EL (cell line): ENCODE data around the gene PFDN6.

ENCODE experiments used
- DNase-seq: peaks from one replicate; pipeline ENCODE4 v3.0.0-alpha.2; 2016

Gene PFDN6

DNA sequence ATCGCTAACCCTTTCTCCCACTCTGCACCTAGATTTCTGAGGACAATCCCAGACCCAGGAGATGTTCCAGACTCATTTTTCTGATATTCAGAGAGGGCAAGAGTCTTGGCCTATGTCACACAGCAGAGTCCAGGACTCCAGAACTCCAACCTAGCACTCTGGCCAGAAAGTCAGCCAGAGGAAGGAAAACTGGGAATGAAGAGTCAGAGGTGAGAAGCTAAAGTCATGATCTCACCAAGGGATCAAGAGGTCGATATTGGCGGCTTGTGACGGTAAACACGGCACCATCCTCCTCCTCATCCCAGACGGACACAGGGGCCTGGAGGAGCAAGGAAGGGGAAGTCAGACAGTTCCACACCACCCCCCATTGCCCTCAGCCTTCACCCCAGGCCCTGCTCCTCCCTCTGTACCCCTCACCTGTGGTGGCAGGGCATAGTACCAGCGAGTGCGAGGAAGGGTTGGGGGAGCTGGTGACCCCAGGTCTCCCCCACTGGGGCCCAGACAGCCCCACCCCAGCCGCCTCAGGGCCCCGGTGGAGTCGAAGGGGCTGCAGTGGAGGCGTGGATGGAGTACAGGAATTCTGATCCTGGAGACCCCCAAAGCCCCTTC, 7.5 kb downstream of the PFDN6 start:
- no peak for DNase-seq

- peak; percentile 40 for DNase-seq
Measured at GRCh38 chr6:33297406-33297955, 8.1 kb downstream of the PFDN6 start.

DNA sequence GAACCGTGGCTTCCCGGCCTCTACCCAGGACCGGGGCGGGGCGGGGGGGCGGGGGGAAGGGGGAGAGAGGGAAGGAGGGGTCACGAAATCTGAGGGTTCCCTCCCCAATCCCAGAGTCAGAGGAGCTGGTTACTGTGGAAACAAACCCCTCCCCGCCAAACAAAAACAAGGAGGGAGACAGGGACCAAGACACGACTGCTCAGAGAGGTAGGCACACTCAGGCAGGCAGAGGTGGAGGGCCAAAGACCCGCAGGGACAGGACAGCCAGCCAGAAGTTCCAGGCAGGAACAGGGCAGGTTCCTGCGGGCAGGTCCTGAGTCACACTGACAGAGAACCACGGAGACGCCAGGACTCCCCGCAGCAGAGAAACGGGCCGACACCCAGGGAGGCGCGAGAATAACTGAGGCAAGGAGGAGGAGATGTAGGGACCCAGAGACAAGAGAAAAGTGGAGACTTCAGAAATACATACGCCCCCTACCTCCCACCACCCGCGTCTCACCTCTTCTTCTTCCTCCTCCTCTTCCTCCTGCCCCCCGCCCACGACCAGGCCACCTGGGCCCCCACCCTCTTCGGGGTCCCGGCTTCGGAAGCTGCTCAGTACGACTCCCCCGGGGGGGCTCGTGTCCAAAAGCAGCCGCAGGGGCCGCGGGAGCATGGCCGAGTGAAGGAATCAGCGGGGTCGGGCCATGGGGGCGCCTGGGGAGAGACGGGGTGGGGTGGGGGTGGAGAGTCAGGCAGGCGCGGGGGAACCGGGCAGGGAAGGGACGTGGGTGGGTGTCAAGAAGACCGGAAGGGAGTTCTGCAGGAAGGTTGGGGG, 8.8 kb downstream of the PFDN6 start:
- DNase-seq = peak; percentile 93

- peak; percentile 72 for DNase-seq
Measured at GRCh38 chr6:33298773-33299236, 9.4 kb downstream of the PFDN6 start, which contains the start of gene RGL2. RGL2 (minus strand) TSS chr6:33298942; CDS start chr6:33298610, 332 bp downstream.

GRCh38 chr6:33299237-33299944, 10.0 kb downstream of the PFDN6 start:
- DNase-seq = peak; percentile 95

- no peak for DNase-seq
Measured at GRCh38 chr6:33301877-33302276, 12.5 kb downstream of the PFDN6 start.

DNA sequence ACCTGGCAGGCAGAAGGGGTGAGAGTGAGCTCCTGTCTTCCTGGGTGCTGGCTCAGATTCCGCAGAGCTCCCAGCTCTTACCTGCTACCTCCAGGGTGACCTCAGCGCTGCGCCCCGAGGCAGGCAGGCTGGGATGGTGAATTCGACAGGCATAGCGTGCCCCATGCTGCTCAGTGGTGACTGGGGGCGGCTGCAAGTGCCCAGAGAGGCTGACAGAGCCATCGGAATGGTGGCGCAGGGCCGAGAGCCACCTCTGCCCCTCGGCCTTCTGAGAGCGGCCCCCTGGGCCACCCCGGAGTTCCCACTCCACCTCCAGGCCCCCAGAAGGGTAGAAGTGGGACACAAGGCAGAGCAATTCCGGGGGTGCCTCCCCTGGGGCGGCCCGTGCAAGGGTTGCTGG, 14.8 kb downstream of the PFDN6 start:
- DNase-seq = no peak

DNA sequence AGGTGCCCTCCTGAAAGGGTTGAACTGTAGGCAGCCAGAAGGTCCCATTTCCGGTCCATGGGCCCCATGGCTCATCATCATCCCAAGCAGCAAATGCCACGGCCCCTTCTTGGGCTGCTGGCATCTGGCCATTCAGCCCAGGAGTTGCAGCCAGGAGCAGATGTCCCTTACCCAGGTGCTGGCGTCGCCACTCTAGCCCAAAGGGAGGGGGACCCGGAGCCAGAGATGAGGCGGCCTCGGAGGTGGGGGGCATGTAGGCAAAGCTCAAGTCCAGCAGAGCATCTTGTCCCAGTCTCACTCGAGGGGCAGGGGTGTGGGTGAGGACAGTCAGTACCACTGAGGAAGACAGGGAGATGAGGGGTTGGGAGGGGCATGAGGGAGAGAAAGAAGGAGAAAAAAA, 15.7 kb downstream of the PFDN6 start:
- no peak for DNase-seq

GRCh38 chr6:33306356-33306755, 17.0 kb downstream of the PFDN6 start:
- DNase-seq = no peak

GRCh38 chr6:33312361-33313104, 23.1 kb downstream of the PFDN6 start:
- DNase-seq = peak; percentile 69

DNA sequence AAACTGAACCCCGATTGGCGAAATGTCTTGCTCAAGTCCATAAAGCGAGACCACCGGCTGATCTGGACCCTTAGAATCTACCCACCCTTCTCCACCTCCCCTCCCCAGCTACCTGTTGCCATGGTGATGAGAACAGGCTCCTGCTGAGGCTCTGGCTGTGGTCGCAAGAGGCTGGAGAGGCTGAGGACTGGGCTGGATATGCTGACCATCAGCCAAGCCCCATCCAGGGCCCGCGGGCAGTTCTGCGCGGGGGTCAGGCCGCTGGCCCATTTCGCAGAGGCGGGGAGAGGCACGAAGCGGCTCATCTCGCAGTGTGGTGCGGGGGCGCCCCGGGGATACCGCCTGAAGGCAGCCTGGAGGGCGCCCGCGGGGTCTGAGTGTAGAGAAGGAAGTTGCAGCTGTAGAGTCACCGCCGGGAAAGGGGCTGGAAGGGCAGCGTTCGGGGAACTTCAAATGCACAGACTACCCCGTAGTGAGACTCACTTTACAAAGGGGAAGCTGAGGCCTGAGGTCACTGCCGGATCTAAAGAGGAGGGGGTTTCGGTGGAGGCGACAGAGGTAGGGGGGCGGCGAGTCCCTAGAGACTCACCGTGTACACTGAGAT, 23.8 kb downstream of the PFDN6 start:
- peak; percentile 47 for DNase-seq

DNA sequence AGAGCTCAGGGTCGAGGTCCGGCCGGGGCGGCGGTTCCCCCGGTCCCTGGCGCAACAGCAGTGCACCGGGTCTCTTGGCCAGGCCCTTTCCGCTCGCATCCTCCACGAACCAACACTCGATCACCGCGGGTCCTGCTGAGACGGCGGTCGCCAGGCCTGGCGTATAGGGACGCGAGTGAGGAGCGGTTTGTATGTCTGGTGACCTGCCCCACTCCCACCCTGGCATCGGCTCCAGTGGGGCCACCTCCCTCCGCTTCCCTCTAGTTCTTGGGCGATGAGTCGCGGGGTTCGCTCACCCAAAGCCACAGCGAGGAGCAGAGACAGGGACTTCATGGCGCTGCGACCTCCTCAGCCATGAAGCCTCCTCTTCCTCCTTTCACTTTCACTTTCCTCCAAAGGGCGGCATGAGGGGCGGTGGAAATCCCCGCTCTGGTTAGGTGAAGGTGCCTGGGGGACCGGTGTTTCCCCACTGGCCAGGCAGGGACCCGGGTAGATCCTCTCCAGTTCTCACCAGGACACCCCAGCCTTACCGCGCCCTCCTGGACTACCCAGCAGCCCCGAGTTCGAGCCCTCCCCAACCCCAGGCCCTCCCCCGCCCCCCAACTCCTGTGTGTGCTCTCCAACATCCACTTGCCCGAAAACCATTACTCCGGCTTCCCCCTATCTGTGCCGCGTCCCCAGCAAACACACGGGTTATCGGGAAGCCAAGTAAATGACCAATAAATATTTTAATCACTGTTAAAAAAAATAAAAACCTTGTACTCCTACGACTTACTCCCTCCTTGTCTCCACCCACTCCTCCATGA, 24.5 kb downstream of the PFDN6 start, which contains the start of gene TAPBP:
Gene TAPBP, minus strand, starts transcription at position 370 of the 806 bp plus-strand sequence. Its CDS starts 37 bp downstream, at position 333.
- peak; percentile 79 for DNase-seq

- peak; percentile 85 for DNase-seq
Measured at GRCh38 chr6:33314515-33314942, 25.1 kb downstream of the PFDN6 start.

DNA sequence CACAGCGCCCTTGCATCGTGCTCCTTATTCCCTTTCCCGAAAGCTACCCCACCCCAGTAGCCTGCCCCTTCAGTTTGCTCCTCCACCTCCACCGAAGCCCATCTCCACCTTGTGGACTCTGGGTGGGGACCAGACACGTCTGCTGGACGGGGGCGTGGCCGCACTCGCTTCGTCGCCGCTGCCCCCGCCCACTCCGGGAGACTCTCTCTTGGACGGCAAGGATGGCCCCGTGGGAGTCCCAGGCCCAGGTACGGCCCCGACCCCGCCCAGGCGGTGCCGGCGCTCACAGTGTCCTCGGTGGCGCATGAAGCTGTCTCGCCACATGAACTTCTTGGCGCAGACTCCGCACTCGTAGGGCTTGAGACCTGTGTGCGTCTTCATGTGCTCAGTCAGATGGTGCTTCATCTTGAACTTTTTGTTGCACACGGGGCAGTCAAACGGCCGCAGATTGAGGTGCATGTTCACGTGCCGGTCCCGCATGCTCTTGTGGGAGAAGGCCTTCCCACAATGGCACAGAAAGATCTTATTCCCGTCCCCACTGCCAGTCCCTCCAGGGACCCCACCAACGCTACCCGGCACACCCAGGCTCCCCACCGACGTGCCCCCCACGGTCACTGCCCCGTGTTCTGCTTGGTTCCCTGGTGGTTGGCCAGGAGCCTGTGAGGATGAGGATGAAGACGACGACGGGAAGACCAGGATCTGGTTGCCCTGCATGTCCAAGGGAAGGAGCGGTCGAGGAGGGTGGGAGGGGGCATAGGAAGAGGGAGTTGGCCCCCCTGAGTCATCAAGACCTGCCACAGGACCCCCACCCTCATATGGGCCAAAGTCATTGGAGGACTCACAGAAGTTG, 25.8 kb downstream of the PFDN6 start:
- DNase-seq = peak; percentile 32

GRCh38 chr6:33315793-33316602, 26.6 kb downstream of the PFDN6 start:
- DNase-seq = no peak

DNA sequence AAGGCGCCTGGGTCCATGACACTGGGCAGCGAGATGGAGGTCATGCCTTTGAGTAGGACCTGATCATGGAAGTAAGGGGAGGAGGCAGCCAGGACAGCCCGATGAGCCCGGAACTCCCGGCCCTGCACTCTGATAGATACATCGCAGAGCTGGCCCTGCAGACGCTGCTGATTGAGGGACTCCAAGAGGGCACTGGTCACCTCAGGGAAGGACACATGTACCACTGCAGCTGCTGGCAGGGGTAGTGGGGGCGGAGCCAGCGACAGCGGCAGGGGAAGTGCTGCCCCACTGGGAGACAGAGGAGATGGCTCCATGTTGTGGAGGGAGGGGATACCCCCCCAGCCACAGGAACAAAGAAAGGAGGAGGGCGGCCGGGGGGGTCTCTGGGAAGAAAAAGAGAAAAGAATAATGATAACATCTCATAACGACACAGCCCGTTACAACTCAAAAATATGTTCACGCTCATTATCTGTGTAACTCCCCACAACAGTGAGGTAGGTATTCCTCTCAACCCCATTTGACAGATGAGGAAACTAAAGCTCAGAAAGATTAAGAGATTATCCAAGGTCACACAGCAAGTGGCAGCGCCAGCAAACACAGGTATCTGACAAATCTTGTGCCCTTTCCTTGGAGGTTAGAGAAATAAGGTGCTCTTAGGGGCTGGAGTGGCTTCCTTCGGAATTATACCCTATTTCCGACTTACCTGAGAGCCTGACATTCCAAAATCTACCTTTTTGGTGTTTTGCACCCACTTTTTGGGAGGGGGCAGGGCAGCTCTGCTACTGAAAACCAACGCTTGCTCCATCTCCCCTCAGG, 27.4 kb downstream of the PFDN6 start:
- no peak for DNase-seq

GRCh38 chr6:33317419-33317668, 27.9 kb downstream of the PFDN6 start:
- no peak for DNase-seq

DNA sequence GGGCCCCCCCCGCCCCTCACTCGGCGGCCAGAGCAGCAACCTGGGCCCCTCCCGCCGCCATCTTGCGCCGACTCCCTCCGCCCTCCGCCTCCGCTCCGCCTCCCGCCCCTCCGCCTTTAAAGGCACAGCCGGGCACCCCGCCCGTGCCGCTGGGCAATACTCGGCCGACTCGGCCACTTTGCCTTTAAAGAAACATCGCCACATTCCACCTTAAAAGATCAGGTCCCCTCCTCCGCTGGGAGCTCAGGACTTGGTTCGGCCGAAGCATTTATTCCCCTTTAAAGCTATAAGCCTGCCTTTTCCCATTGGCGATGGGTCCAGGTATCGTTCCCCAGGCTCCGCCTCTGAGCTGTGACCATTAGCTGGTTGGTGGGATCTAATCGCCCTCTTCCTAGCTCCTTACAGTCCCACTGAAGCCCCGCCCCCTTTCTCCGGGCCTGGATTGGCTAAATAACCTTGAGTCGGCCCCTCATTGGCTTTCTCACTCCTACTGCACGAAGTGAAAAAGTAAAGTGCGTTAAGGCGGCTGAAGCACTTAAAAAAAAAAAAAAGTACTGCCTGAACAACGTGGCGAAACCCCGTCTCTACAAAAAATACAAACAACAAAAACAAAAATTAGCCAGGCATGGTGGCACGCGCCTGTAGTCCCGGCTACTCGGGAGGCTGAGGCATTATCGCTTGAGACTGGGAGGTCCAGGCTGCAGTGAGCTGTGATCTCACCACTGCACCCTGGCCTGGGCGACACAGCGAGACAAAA, 28.4 kb downstream of the PFDN6 start, which contains the start of gene ZBTB22:
Gene ZBTB22, minus strand, starts transcription at position 76 of the 757 bp plus-strand sequence. CDS start 828 bp downstream, outside the sequence.
- DNase-seq = peak; percentile 100
